ENCODE results near the gene NES. TPM values are rescaled to one million over a fixed set of nuclear protein-coding genes. Genes with fewer than 3 reads are reported as not detected.

NES gene
- total and polyA plus RNA-seq, 2 of the 8 experiments (the other 6 are each of a cell fraction or from before 2014, with no cell fraction given), result 13.3 to 135 TPM

DNA sequence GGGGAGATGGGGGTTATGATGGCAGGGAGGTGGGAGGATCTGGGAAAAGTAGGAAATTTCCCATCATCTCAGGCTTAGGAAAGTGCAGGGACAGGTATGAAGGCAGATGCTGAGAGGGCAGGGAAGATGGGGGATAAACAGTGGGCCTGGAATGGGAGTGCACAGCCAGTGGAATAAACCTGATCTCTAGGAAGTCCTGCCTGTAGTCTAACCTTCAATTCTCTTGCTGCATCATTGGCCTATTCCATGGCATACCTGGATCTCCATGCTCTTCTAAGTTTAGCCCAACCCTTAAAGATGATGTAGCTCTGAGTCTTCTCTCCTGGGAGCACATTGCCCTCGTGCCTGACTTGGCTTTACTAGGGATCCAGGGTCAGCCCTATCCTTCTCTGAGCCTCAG is 32.6 kb downstream of the NES start:
- CTCF ChIA-PET (ENCODE audit: partially characterized antibody), result interaction anchor here (1.8 to 43.0 kb wide), 5 partner anchors 15 to 81 kb away, joined by 6 to 868 read pairs (median 254); partner anchors contain the start of genes HAPLN2 and NES
- H3K23ac ChIP-seq (ENCODE audit: insufficient read length), result no peak overlapping the region
- no peak overlapping the region; the same call in 1 of the 2 replicates for H2AK5ac ChIP-seq (ENCODE audit: low read depth, low read length)
- H3K14ac ChIP-seq (ENCODE audit: insufficient read length), result no peak overlapping the region
- no peak overlapping the region for H4K5ac ChIP-seq (ENCODE audit: insufficient read length, low read depth, low read length)
- no peak overlapping the region for H3K4me3 ChIP-seq (ENCODE audit: extremely low read depth in 1 of 4, insufficient read depth in 2 of 4, low read depth in 3 of 4, low read length in 4 of 4)
- peaks cover 11 to 76% (median 59%) of the 10 kb centered on the region in 4 experiments for H3K27me3 ChIP-seq (replicated peaks in 1 of 4; ENCODE audit: control insufficient read depth in 3 of 4, extremely low read depth in 1 of 4, insufficient read depth in 3 of 4, low read length in 3 of 4)
- no peak overlapping the region for H2BK120ac ChIP-seq (replicated peaks; ENCODE audit: low read depth, low read length)
- peaks cover 13% of the 10 kb centered on the region; the same call in 1 of the 2 replicates for H3K23me2 ChIP-seq (ENCODE audit: low read depth, low read length)
- FAIRE-seq (no peak), DNase-seq (ENCODE audit: low read depth in 1 of 2, low spot score in 2 of 2) (no peak)
- H3K36me3 ChIP-seq (ENCODE audit: control insufficient read depth in 2 of 4, insufficient read depth in 4 of 4, low read length in 3 of 4), result no peaks in the 10 kb centered on the region
- no peaks in the 10 kb centered on the region for H3K9me3 ChIP-seq (ENCODE audit: insufficient read depth in 2 of 2, low read depth in 1 of 2, low read length in 1 of 2)
- 0 out of 2 replicates have a peak overlapping the region, but pooled peaks have one; percentile 4 for H3K18ac ChIP-seq (ENCODE audit: extremely low read depth, low read length)
- H3K4me2 ChIP-seq (ENCODE audit: insufficient read depth in 1 of 2, low read depth in 2 of 2, low read length in 2 of 2), result no peak overlapping the region
- peaks cover 0 to 6% of the 10 kb centered on the region in 2 experiments for H4K20me1 ChIP-seq (replicated peaks in 1 of 2; ENCODE audit: control insufficient read depth in 1 of 2, insufficient read depth in 2 of 2, low read length in 2 of 2)
- H2BK12ac ChIP-seq (ENCODE audit: low read depth, low read length), result no peak overlapping the region
- H2BK20ac ChIP-seq (ENCODE audit: low read length), result no peak overlapping the region
- no peak overlapping the region for H2BK5ac ChIP-seq (ENCODE audit: low read depth, low read length)
- no peak overlapping the region for H3K56ac ChIP-seq (replicated peaks; ENCODE audit: insufficient read length, low read depth, low read length)
- POLR2A ChIA-PET (ENCODE audit: partially characterized antibody), result interaction anchor here (0.9 to 4.5 kb wide), 4 partner anchors 8 to 32 kb away, joined by 3 to 22 read pairs (median 14); partner anchors contain the start of gene NES
- 82% methylated on average over 1 of the region's 1 CpG; no CpG with 5 or more reads in 1 of the 2 experiments for WGBS, 2 experiments (ENCODE audit: extremely low coverage in 1 of 2, insufficient coverage in 1 of 2, insufficient read length in 1 of 2, insufficient replicate concordance in 2 of 2, low coverage in 1 of 2, low lambda C conversion rate in 2 of 2, missing lambda C conversion rate in 1 of 2)
- H3K4ac ChIP-seq (replicated peaks; ENCODE audit: insufficient read length, low read depth, low read length), result no peak overlapping the region
- H3K79me2 ChIP-seq (ENCODE audit: control insufficient read depth in 1 of 2, insufficient read depth in 2 of 2, low read length in 2 of 2), result no peaks in the 10 kb centered on the region
- H3K4me1 ChIP-seq (replicated peaks in 1 of 4; ENCODE audit: control insufficient read depth in 3 of 4, insufficient read depth in 4 of 4, low read length in 3 of 4), result peaks cover 8 to 23% (median 15%) of the 10 kb centered on the region in 4 experiments
- H3K9ac ChIP-seq (replicated peaks in 1 of 4; ENCODE audit: extremely low read depth in 1 of 4, low read depth in 3 of 4, low read length in 3 of 4), result no peak overlapping the region
- no peak overlapping the region for H4K91ac ChIP-seq (replicated peaks; ENCODE audit: insufficient read length, low read length)
- no peaks in the 10 kb centered on the region for H3K79me1 ChIP-seq (ENCODE audit: low read depth, low read length)
- H3K27ac ChIP-seq (ENCODE audit: low read depth, low read length), result no peak overlapping the region
- H2AFZ ChIP-seq (ENCODE audit: low read length), result no peak overlapping the region
- no peak overlapping the region for H4K8ac ChIP-seq (ENCODE audit: extremely low read depth, insufficient read depth, low read length)
- no peak overlapping the region for H2BK15ac ChIP-seq (ENCODE audit: low read length)
- no peak for TF ChIP-seq BACH1 (IDR thresholded peaks at IDR 0.05; ENCODE audit: low read length)
- TF ChIP-seq PHF8 (conservative IDR thresholded peaks at IDR 0.05; ENCODE audit: low read depth, low read length), result no peak
- TF ChIP-seq MAFK (IDR thresholded peaks at IDR 0.05; ENCODE audit: low read depth, low read length), result no peak
- TF ChIP-seq BCL11A (IDR thresholded peaks at IDR 0.05; ENCODE audit: low read depth in 2 of 2, low read length in 2 of 2), result no peak
- TF ChIP-seq TBP (IDR thresholded peaks at IDR 0.05; ENCODE audit: low read depth, low read length), result no peak
- TF ChIP-seq KDM1A (IDR thresholded peaks at IDR 0.05; ENCODE audit: borderline replicate concordance, low read length), result peak; percentile 88
- TF ChIP-seq CEBPB (IDR thresholded peaks at IDR 0.05; ENCODE audit: low read depth, low read length), result no peak
- TF ChIP-seq JUND (IDR thresholded peaks at IDR 0.05; ENCODE audit: low read length), result no peak
- no peak for TF ChIP-seq SP2 (IDR thresholded peaks at IDR 0.05; ENCODE audit: low read length)
- no peak for TF ChIP-seq EP300 (IDR thresholded peaks at IDR 0.05; ENCODE audit: borderline replicate concordance in 1 of 2, low read depth in 2 of 2, low read length in 2 of 2)
- 0 out of 4 replicates have a peak, but pooled peaks of 1 of the 2 experiments have one; percentile 45 for TF ChIP-seq HDAC2 (IDR thresholded peaks at IDR 0.05; ENCODE audit: borderline replicate concordance in 1 of 2, low read depth in 2 of 2, low read length in 2 of 2)
- no peak for TF ChIP-seq CHD2 (IDR thresholded peaks at IDR 0.05; ENCODE audit: low read length)
- TF ChIP-seq SRF (IDR thresholded peaks at IDR 0.05; ENCODE audit: low read depth, low read length), result no peak
- TF ChIP-seq CBX8 (IDR thresholded peaks at IDR 0.05; ENCODE audit: borderline replicate concordance, low read depth, low read length), result no peak
